NCI-H1930 (cell line): Measurements from ENCODE around the gene ASTN2.

Experiments used
- DNase-seq, 2 experiments: peaks; one replicate each; lab custom pipeline; 2025; lab: John Stamatoyannopoulos, UW

Gene ASTN2

DNA sequence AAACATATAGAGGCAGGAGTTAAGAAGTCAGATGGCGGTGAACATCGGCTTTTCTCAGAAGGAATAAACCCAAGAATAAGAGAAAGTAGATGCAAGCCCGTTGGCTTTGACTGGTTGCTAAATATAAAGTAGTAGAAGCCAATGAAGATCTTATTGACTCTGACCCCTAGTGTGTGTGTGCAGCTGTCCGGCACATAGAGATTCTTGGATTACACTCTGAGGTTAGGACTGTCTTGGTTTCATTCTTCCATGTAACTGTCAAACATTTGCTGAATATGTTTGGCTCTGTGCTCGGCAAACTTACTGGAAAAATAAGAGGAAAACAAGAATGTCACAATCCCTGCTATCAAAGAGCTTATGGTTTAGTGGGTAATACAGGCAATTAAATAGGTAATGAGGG is 54.9 kb downstream of the ASTN2 start:
- no peak for DNase-seq

DNA sequence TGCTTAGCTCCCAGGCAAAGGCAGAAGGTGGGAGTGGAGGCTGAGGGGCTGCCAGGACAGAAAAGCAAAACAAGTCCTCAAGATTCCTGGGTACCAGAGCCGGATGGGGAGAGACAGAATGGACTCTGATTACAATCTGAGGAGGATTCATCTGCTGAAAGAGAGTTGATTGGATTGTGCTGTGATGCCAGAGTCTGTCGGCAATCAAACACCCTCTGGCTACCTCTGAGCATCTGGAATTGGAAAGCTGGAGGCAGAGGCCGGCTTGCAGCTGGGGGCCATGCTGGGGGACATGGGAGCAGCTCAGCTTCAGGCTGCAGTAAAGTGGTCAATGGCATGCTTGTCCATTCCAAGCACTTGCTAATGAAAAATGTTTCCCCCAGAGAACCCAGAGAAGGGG is 59.3 kb downstream of the ASTN2 start:
- DNase-seq: no peak

DNA sequence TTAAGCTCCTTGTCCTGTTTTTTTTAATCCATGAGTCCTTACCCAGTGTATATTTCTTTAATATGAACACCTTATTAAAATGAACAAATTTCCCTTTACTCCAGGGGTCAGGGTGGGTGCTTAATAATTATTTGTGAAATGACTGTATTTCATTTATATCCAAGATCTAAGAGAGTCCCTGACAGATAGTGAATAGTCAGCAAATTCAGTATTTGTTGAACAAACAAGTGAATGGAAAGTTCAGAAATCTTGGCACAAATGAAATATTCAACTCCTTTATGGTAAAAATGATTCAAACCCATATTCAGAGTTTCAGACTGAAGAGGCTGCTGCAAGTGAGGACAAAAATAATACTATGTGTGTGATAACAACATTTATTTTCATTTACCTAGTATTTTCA is 59.9 kb downstream of the ASTN2 start:
- DNase-seq: no peak

DNA sequence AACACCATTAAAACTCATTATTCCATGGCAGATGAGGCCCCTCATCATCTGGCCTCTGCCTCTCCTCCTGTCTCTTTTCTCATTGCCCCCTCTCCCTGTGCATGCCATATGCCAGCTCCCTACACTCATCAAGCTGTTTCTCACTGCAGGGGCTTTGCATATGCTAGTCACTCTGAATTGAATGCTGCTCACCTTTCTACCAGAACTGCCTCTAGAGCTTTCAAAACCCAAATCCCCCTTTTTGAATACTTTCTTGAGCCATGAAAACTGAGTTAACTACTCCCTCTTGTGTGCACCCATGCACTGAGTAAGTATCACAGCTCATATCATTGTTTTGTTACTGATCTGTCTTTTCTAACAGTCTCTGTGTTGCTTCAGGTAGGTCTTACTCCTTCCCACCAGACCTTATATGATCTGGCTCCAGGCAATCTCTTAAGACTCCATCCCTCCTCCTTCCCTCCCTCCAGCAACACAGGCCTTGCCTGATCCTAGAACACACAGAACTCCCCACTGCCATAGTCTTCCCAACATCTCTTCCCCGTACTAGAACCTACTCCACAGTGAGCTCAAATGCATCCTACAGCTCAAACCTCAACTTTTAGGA is 60.5 kb downstream of the ASTN2 start:
- DNase-seq: no peak

DNA sequence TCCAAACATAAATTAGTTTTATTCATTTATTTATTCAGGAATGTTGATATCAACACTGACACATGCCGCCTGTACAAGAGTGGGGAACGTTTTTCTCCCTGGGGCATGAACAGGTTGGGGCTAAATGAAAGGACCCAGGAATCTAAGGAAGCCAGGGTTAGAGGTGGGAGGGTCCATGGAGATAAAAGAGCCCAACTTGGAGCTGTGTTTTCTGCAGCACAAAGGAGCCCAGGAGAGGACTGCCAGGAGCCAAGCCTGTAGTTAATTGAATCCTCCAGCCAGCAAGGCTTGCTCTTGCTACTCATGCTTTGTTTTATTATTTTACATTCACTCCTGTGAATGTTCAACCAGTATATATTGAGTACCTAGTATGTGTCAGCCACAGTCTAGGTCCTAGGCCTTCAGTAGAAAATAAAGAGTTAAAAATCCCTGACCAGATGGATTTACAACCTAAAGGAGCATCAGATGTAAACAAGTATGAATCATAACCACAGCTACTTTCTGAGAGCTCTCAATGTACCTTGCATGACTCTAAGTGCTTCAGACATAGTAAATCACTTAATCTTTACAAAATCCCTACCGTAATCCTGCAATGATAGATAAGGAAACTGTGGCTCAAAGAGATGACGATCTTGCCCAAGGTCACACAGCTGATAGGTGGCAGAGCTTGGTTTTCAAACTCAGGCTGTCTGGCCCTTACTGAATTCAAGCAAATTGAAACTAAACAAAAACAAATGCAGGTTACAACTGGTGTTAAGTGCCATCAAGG is 69.8 kb downstream of the ASTN2 start:
- no peak for DNase-seq

DNA sequence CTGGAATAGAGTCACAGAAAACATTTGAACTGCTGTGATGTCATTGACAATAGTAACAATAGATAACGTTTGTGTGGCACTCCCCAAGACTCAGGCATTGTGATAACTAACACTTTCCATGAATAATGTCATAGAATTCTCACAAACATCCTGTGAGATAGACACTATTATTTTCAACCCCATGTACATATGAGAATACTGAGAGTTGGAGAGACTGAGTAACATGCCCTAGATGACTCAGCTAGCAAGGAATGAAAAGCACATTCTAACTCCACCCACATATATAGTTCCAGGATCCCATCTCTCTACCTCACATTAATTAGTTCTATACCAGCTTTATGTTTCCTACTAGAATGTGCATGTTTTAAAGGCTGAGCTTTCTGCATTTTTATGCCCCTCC is 71.4 kb downstream of the ASTN2 start:
- DNase-seq: no peak

DNA sequence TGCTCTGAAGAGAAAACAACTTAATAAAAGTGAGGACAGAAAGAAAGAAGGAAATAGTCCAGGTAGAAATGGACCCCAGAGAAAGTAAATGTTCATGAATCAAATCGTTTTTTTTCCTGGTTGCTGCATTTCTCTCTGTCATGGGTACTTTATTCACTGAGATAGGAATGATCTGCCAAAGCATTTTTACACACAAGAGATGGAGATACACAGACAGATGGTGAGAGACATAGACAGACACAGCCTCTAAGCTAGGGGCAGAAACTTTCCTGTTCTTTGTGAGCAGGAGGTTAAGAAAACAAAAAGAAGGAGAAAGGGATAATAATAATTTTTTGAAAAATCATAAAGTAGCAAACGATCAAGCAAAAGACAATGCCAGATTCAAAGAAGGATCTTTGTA is 73.7 kb downstream of the ASTN2 start:
- no peak for DNase-seq

DNA sequence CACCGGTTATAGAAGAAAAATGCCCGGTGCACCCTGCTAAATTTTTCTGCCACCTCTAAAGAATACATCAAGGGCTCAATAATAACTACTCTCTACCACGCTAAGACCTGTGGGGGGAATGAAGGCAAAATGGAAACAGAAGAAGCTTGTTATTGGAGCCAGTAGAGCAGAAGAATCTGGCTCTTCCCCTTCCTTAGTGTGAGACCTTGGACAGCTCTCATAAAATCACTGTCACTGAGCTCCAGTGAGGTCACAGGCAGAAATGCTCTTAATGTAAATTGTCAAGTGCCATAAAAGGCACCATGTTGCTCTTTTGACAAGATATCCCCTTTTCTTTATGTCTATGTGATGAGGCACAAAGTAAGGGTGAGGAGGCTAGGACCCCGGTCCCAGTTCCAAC is 74.4 kb downstream of the ASTN2 start:
- DNase-seq: no peak

DNA sequence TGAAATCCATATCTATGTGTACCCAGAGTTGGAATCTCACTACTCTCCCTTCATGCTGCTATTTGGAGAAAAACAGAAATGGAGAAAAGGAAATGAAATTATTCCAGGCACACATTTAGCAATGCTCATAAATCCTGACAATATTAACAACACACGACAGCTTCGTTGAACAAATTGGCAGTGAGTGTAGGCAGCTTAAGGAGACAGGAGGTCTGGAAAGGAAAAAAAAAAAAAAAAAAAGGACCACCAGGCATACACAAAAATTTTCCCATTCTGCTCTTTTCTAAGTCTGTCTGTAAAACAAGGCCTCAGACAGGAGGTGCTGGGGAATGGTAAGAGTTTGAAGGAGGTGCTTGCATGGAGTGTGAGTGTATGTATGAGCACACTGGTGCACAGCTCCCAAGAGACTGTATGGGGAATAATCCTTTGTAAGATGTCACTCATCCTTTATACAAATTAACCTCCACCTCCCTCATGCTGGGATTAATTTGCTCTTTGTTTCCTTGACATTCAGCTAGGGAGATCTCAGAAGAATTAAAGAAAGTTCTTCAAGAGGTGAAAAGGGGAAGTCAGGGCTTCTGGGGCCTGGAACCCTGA is 78.9 kb downstream of the ASTN2 start:
- DNase-seq: no peak

DNA sequence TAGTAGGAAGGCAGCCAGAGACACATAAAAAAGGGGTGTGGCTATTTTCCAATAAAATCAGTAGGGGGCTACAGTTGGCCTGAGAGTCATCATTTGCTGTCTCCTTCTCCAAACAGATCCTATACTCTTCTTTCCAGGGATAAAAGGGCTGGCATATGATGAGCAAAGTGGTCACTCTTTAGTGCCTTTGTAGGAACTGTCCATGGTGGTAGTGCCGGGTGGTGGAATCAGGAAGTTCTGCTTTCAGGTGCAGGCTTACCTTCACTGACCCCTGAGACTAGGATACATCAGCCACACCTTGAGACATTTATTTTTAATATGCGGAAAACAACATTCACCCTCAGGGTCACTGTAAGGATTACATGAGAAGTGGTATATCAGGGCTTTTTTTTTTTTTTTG is 80.8 kb downstream of the ASTN2 start:
- DNase-seq: no peak

DNA sequence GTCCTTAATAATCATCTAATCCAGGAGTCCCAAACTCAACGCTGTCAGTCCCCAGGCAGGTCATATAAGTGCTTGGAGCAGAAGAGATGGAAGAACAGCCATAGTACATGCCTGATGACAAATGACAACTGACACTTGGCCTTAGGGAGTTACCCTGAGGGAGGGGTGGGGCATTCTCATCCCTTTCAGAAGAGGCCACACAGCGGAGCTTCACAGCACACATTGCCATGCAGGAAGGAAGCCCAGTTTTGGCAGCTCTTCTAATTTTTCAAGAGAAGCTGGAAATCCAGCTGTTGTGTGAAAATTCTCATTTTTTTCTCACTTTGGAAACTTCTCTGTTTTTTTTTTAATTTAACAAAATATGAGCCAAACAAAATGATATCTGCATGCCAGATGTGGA is 89.0 kb downstream of the ASTN2 start:
- DNase-seq: no peak

DNA sequence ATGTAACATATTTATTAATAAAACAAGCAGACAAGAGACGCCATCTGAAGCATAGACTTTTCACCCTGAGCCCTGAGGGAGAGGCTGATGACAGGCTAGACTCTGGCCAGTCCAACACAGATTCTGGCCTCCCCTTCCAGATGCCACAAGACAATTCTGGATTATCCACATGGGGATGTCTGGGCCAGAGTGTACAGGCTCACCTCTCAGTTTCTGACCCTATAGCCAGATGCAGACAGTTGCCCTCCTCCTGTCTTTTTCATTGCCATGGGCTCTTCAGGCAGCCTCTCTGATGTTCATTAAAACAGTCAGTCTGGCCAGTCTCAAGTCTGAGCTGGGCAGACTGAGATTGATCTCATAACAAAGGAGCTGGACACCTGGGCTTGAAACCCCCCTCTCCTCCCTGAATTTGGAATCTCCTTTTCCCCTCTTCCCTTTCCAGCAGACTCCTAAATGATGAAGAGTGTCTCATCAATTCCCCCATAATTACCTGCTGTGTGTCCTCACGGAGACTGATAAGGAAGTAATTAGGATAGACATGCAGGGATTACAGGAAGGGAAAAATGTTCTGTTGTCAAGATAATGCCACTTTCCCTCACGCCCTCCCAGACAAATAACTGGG is 89.6 kb downstream of the ASTN2 start:
- no peak for DNase-seq

DNA sequence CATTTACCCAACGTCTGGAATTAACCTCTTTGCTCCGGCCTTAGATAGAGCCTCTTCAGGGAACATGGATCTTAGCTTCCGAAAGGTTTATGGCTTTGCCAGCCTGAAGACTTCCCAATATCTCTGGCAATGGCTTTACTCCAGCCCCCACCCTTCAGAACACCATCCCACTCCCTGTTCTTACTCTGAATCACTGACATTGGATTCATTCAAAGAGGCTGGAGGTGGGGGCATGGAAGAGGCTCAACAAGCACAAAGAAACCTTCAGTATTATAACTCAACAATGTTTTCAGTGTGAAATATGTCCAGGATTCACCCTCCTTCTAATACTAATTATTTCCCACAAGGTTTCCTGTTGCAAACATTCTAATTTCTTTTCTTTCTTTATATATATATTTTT is 91.5 kb downstream of the ASTN2 start:
- no peak for DNase-seq

DNA sequence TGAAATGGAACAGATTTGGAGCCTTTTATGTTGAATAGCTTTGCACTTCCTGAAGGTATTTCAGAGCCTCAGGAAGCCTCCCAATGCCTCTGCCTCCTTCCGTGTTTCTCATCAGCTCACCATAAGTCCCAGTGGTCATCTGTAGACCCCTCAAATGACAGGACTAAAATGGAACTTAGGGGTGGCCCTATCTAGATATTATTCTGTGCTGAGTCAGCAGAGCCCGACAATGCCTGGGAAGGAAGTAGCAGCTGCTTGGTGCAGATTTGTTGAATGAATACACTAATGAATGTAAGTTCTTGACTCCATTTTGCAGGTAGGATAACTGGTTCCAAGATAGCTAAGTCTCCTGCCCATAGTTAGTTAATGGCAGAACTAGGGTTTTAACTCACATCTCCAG is 97.7 kb downstream of the ASTN2 start:
- no peak for DNase-seq

DNA sequence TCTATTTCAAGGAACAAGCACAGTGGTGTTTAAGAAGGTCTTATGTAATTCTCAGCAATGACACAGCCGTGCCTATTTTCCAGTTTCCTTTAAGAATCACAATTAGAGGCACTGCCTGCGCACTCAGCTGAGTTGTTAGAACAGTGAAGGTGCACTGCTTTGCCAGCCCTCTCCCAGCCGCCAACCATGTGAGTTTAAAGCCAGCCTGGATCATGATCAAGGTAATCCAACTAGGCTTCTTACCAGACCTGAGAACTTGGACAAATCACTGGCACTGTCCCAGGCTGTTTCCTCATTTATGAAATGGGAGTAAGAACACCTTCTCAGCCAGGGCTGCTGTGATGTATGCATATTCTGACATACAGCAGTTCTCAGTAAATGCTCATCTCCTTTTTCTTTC is 99.6 kb downstream of the ASTN2 start:
- no peak for DNase-seq

DNA sequence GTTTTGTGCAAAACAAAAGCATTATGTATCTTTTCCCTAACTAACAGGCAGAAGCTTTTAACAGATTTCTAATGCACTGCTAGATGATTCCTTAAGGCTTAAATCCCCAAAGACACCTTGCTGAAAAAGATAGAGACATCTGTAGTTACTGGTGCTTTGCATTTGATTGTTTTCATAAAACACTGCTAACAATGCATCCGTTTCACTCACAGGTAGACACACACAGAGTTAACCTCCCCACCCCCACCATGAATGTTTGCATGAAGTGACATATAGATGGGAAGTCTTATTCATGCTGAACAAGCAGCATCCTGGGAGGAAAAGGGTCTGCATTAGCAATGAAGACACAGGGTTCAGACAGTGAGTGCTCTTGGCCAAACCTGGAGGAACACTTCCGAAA is 100.9 kb downstream of the ASTN2 start:
- DNase-seq: no peak

DNA sequence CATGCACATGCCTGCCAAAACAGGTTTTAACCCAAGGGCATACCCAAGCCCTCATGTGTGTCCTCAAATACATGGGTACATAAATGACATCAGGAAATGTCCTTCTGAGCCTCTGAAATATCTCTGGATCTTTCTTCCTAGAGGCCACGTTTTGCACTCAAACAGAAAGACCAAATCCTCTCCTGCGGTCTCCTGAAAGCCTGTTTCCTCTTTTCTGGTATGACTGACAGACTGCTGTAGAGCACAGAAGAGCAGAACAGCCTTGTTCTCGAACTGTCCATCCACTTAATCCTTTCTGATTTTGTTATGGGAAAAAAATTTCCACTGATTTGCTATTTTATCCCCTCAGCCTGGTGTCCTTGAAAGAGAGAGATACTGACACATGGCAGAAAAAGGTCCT is 107.2 kb downstream of the ASTN2 start:
- DNase-seq: no peak

DNA sequence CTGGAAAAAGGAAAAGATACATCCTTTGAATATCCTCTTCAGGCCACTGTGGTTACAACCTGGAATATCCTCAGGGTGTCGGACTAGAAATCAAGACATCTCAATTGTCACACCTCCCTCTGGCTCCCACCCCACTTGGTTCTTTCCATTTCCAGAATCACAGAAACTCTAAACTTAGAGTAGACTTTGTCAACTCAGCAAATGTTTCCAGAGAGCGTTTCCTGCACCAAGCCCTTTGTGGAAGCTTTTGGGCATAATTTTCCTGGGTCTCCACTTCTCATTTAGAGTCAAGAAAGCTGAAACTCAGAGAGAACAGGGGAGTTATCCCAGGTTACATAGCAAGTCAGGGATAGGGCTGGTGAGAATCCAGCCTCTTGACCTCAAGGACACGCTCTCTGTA is 108.8 kb downstream of the ASTN2 start:
- no peak for DNase-seq

DNA sequence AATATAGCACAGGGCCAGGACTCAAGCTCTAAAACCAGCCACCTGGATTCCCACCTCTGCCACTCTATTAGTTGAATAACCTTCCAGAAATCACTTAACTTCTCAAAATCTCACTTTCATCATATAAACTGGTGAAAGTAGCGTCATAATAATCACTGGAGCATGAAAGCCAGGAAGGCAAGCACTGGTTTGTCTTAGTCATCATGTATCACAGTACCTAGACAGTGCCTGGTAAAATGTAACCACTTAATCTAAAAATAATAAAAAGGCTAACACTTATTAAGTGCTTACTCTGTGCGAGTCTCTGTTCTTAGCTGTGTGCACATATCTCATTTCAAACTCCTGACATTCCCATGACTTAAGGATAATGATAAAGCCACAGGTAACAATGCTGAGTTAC is 109.4 kb downstream of the ASTN2 start:
- no peak for DNase-seq

DNA sequence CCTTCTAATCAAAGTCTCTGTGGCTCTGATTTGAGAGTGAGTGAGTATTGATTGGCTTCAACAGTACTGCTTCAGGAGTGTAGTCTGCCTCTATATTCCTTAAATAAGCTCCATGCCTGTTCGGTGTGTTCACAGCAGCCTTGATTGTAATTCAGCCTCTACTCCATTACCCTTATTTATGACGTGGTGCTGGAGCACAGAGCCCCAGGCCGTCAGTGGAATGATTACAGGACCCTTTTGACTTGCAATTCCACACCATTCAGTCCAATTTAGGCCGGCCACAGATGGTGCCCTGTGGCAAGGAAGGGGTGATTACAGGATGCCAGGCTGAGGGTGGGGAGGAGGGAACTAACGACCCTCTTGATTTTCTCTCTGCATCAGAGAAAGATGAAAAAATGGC is 110.3 kb downstream of the ASTN2 start:
- DNase-seq: no peak

DNA sequence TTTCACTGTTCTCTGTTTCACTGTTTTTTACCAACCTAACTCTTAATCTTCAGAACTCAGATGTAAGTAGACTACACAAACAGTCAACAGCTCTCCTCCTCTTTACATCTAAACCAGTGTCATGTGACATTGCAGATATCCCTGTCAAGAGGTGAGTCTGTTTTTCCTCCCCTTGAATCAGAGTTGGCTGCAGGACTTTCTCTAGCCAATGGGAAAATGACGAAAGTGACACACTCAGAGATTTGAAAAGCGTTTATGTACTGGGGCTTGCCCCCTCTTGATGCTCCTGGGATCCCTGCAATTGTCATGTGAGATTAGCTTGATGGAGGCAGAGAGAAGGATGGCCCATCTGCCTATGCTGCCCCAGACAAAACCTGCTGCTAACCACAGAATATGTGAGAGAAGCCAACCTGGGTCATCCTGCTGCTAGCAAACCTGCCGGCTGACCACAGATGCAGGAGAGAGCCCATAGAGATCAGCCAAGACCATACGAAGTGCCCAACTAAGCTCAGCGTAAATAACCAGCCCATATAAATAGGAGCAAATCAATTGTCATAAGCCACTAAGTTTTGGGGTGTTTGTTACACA is 111.1 kb downstream of the ASTN2 start:
- DNase-seq: no peak

DNA sequence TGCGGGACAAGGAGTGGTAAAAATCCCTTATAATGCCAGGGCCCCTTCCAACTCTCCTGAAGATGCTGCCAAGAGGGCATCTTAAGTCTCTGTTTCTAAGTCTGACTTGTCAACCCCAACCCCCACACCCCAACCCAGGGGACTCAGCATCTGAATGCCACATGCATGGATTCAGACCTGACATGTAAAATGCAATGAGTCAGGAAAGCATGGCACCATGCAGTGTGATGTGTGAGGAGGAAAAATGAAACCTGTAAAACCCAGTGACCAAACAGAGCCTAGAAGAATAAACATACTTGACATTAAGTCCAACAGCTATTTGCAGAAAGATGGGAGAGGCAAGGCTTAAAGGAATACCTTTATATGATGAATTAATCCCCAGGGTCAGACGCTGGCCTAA is 112.4 kb downstream of the ASTN2 start:
- no peak for DNase-seq
